ENCODE measurements around the gene PAK2. TPM values are rescaled to one million over a fixed set of nuclear protein-coding genes. Genes with fewer than 3 reads are reported as not detected.

The PAK2 gene
- total and polyA plus RNA-seq, 9 of the 15 experiments (the other 6 are each of a cell fraction or from before 2014, with no cell fraction given): 13.2 to 72.4 (median 35.7) TPM

DNA sequence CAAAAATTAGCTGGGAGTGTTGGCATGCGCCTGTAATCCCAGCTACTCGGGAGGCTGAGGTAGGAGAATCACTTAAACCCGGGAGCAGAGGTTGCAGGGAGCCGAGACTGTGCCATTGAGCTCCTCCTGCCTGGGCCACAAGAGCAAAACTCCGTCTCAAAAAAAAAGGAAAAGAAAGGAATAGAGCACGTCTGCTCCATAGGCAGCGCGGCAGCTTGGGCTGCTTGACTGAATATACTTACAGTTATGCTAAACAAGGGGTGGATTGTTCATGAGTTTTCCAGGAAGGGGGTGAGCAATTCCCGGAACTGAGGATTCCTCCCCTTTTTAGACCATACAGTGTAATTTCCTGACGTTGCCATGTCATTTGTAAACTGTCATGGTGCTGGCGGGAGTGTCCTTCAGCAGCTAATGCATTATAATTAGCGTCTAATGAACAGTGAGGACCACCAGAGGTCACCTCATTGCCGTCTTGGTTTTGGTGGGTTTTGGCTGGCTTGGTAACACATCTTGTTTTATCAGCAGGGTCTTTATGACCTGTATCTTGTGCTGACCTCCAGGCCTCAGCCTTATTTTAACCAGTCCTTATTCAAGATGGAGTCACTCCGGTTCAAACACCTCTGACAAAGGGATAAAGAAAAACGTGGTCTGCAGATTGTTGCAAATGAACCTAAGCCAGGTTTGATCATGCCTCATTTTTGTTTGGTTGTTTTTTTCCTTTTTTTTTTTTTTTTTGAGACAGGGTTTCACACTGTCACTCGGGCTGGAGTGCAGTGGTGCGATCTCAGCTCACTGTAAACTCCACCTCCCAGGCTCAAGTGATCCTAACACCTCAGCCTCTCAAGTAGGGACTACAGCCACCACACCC, 103.1 kb downstream of the PAK2 start (continued):
- TF ChIP-seq NR2C2 (CRISPR knock-in tag; IDR thresholded peaks at IDR 0.05) (peak; percentile 48; the same call in 1 of the 2 replicates), NR2C2 (tag; IDR thresholded peaks at IDR 0.05) (peak; percentile 96), HNRNPUL1 (IDR thresholded peaks at IDR 0.05; ENCODE audit: low read length) (no peak), MEF2A (IDR thresholded peaks at IDR 0.05; ENCODE audit: control insufficient read depth, low read depth, low read length) (no peak), BRF2 (IDR thresholded peaks at IDR 0.05; ENCODE audit: borderline replicate concordance, insufficient read depth, insufficient read length) (no peak), ZNF347 (CRISPR knock-in tag; IDR thresholded peaks at IDR 0.05; ENCODE audit: low read depth) (peak; percentile 94), NFIC (IDR thresholded peaks at IDR 0.05) (0 out of 2 replicates have a peak, but pooled peaks have one; percentile 15), ZBTB26 (CRISPR knock-in tag; IDR thresholded peaks at IDR 0.05) (peak; percentile 100), POLR3G (IDR thresholded peaks at IDR 0.05; ENCODE audit: extremely low read depth, insufficient read length, insufficient replicate concordance) (no peak), PYGO2 (tag; IDR thresholded peaks at IDR 0.05) (peak; percentile 100), CTBP1 (IDR thresholded peaks at IDR 0.05; ENCODE audit: borderline replicate concordance) (peak; percentile 16; the same call in 1 of the 2 replicates), E2F3 (CRISPR knock-in tag; IDR thresholded peaks at IDR 0.05) (peak; percentile 99), CREB1 (IDR thresholded peaks at IDR 0.05) (0 out of 2 replicates have a peak, but pooled peaks have one; percentile 18), CREB1 (CRISPR knock-in tag; IDR thresholded peaks at IDR 0.05) (0 out of 2 replicates have a peak, but pooled peaks have one; percentile 31), FOSL1 (tag; conservative IDR thresholded peaks at IDR 0.05) (peak; percentile 74), ZNF740 (CRISPR knock-in tag; IDR thresholded peaks at IDR 0.05) (peak; percentile 50; the same call in 1 of the 2 replicates), ZNF740 (tag; IDR thresholded peaks at IDR 0.05) (peak in 1 of 2 experiments; percentile 100; a peak in 2 of 4 replicates), HNRNPK (IDR thresholded peaks at IDR 0.05; ENCODE audit: low read depth, low read length, poor library complexity, severe bottlenecking) (no peak), SPI1 (IDR thresholded peaks at IDR 0.05; ENCODE audit: borderline replicate concordance, low read depth, low read length) (no peak), MTF1 (CRISPR knock-in tag; IDR thresholded peaks at IDR 0.05; ENCODE audit: borderline replicate concordance) (peak; percentile 99)
- TF ChIP-seq, protein P1, sequence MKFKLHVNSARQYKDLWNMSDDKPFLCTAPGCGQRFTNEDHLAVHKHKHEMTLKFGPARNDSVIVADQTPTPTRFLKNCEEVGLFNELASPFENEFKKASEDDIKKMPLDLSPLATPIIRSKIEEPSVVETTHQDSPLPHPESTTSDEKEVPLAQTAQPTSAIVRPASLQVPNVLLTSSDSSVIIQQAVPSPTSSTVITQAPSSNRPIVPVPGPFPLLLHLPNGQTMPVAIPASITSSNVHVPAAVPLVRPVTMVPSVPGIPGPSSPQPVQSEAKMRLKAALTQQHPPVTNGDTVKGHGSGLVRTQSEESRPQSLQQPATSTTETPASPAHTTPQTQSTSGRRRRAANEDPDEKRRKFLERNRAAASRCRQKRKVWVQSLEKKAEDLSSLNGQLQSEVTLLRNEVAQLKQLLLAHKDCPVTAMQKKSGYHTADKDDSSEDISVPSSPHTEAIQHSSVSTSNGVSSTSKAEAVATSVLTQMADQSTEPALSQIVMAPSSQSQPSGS (CRISPR knock-in tag; IDR thresholded peaks at IDR 0.05): no peak
- TF ChIP-seq, protein P2, sequence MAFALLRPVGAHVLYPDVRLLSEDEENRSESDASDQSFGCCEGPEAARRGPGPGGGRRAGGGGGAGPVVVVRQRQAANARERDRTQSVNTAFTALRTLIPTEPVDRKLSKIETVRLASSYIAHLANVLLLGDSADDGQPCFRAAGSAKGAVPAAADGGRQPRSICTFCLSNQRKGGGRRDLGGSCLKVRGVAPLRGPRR (CRISPR knock-in tag; IDR thresholded peaks at IDR 0.05): peak; percentile 100
